Thyroid gland (tissue), 4 donors: Measurements from ENCODE around the gene NPRL2. TPM values are rescaled to one million over a fixed set of nuclear protein-coding genes. Genes with fewer than 3 reads are reported as not detected.

Source experiments
- DNase-seq, 2 donors: peaks; one replicate each; pipeline ENCODE4 v3.0.0-alpha.2; 2019
- H3K27ac ChIP-seq, 3 donors: fragments of 200-600 bp; sonication (generic); 1 replicate in 2 of 3; 2 replicates in 1 of 3; pipeline ENCODE4 v1.5.1; 2016 to 2019; ENCODE audit warnings: mild to moderate bottlenecking in 1 of 3, moderate library complexity in 1 of 3
- H3K27me3 ChIP-seq: fragments of 200-600 bp; sonication (generic); one replicate; pipeline ENCODE4 v1.5.1; 2019
- H3K36me3 ChIP-seq, 2 donors: fragments of 200-600 bp; sonication (generic); one replicate each; pipeline ENCODE4 v1.5.1; 2016 to 2019
- H3K4me1 ChIP-seq, 2 donors: fragments of 200-600 bp; sonication (generic); one replicate each; pipeline ENCODE4 v1.5.1; 2017 to 2019
- H3K4me3 ChIP-seq, 3 donors: fragments of 200-600 bp; sonication (generic); replicated peaks in 1 of 3; 1 replicate in 2 of 3; 2 replicates in 1 of 3; pipeline ENCODE4 v1.5.1; 2016; ENCODE audit warnings: mild to moderate bottlenecking in 1 of 3
- H3K9me3 ChIP-seq: fragments of 200-600 bp; sonication (generic); one replicate; pipeline ENCODE4 v1.5.1; 2017
- CTCF ChIP-seq, 6 experiments: fragments of 200-600 bp in 3 of 6; fragments of 450-650 bp in 3 of 6; sonication (generic) in 3 of 6; IDR thresholded peaks; one replicate each; pipeline ENCODE4 v1.5.1; 2016 to 2019; ENCODE audit warnings: antibody characterized with exemption in 6 of 6, mild to moderate bottlenecking in 2 of 6, inconsistent platforms in 1 of 6, moderate library complexity in 1 of 6
- POLR2A ChIP-seq, 2 donors: fragments of 450-650 bp; IDR thresholded peaks; one replicate each; pipeline ENCODE4 v1.6.1; 2017; ENCODE audit warnings: antibody characterized with exemption in 2 of 2, mild to moderate bottlenecking in 2 of 2, moderate library complexity in 1 of 2
- WGBS, 2 donors: methylation state at CpG; one replicate each; pipeline ENCODE4 v1.1.5; 2017; 5-methylcytosine and 5-hydroxymethylcytosine counted together
- intact Hi-C: fragments of 100-400 bp; cut with DNase I; formaldehyde crosslinking; loops from one replicate; pipeline ENCODE4 v1.15.1; 2023
- total RNA-seq, 4 donors: library from RNA; depleted of rRNA; stranded (reverse); fragments of >200 nt; gene quantifications; one replicate each; pipeline ENCODE4 v1.2.3, GENCODE V29; 2016

The NPRL2 gene
- total RNA-seq, 4 donors from 2014 or later, result 13.4 to 30.6 (median 24.7) TPM

- Histone ChIP-seq H3K27me3 (no peaks in the 10 kb centered on the region), H3K4me1 (peaks cover 14% of the 10 kb centered on the region in 2 donors), H3K4me3 (no peak overlapping the region), H3K27ac (no peak overlapping the region), H3K9me3 (no peaks in the 10 kb centered on the region), H3K36me3 (no peaks in the 10 kb centered on the region)
- 69 to 83% methylated on average over 8 of the region's 9 CpGs for WGBS, 2 donors
- DNase-seq, result no peak
- no peak for TF ChIP-seq POLR2A (IDR thresholded peaks at IDR 0.05)
- no peak for TF ChIP-seq CTCF (IDR thresholded peaks at IDR 0.05)
- intact Hi-C loops, result no loop called here
These were observed 18.6 kb upstream of the NPRL2 start for GRCh38 chr3:50369012-50369670.

- WGBS, 2 donors, result 60 to 74% methylated on average over 2 to 5 of the region's 5 CpGs
- Histone ChIP-seq H3K27me3 (no peaks in the 10 kb centered on the region), H3K27ac (peak overlapping the region in 1 of 3 donors; percentile 7), H3K9me3 (no peaks in the 10 kb centered on the region), H3K4me3 (peak overlapping the region in 1 of 3 donors; percentile 55), H3K4me1 (peaks cover 14 to 15% of the 10 kb centered on the region in 2 donors), H3K36me3 (no peaks in the 10 kb centered on the region)
- intact Hi-C loops, result no loop called here
- no peak for DNase-seq
- TF ChIP-seq POLR2A (IDR thresholded peaks at IDR 0.05), result no peak
- no peak for TF ChIP-seq CTCF (IDR thresholded peaks at IDR 0.05)
These were observed 15.3 kb upstream of the NPRL2 start for GRCh38 chr3:50365842-50366220.

GRCh38 chr3:50365080-50365841 lies 14.7 kb upstream of the NPRL2 start:
- H3K4me3 ChIP-seq, result peak overlapping the region in 2 of 3 donors; percentile 50 to 55
- no peaks in the 10 kb centered on the region for H3K27me3 ChIP-seq
- TF ChIP-seq CTCF (IDR thresholded peaks at IDR 0.05), result peak in 1 of 6 experiments; percentile 5
- TF ChIP-seq POLR2A (IDR thresholded peaks at IDR 0.05), result peak in 1 of 2 donors; percentile 73
- no peaks in the 10 kb centered on the region for H3K9me3 ChIP-seq
- WGBS, 2 donors, result 7 to 18% methylated on average over 18 to 33 of the region's 53 CpGs
- peak overlapping the region in 2 of 3 donors; percentile 7 to 68 for H3K27ac ChIP-seq
- H3K36me3 ChIP-seq, result no peaks in the 10 kb centered on the region
- peaks cover 14 to 15% of the 10 kb centered on the region in 2 donors for H3K4me1 ChIP-seq
- intact Hi-C loops, result no loop called here
- DNase-seq, result peak; percentile 90

GRCh38 chr3:50364573-50365079 lies 14.1 kb upstream of the NPRL2 start:
- peak overlapping the region in 1 of 3 donors; percentile 55 for H3K4me3 ChIP-seq
- H3K9me3 ChIP-seq, result no peaks in the 10 kb centered on the region
- H3K27ac ChIP-seq, result peak overlapping the region in 1 of 3 donors; percentile 68
- TF ChIP-seq POLR2A (IDR thresholded peaks at IDR 0.05), result no peak
- no peaks in the 10 kb centered on the region for H3K27me3 ChIP-seq
- H3K4me1 ChIP-seq, result peaks cover 14 to 15% of the 10 kb centered on the region in 2 donors
- H3K36me3 ChIP-seq, result no peaks in the 10 kb centered on the region
- DNase-seq, result peak; percentile 26 to 44
- WGBS, 2 donors, result 22 to 25% methylated on average over 14 to 17 of the region's 48 CpGs
- intact Hi-C loops, result no loop called here

- Histone ChIP-seq H3K27ac (peak overlapping the region in 1 of 3 donors; percentile 90), H3K4me1 (peaks cover 41 to 47% of the 10 kb centered on the region in 2 donors), H3K36me3 (peaks cover 7% of the 10 kb centered on the region in 2 donors), H3K9me3 (no peaks in the 10 kb centered on the region), H3K4me3 (no peak overlapping the region), H3K27me3 (no peaks in the 10 kb centered on the region)
- TF ChIP-seq CTCF (IDR thresholded peaks at IDR 0.05) (no peak), POLR2A (IDR thresholded peaks at IDR 0.05) (no peak)
- intact Hi-C loops, result no loop called here
- WGBS, 2 donors, result 31 to 35% methylated on average over 8 of the region's 8 CpGs
- no peak for DNase-seq
These were observed 9.2 kb upstream of the NPRL2 start for GRCh38 chr3:50359760-50360110.
